Measurements from ENCODE around the gene STARD8.

- TF ChIP-seq BACH2 (CRISPR knock-in tag; IDR thresholded peaks at IDR 0.05; ENCODE audit: borderline replicate concordance) (no peak), ZFP3 (CRISPR knock-in tag; IDR thresholded peaks at IDR 0.05) (no peak), PPARA (CRISPR knock-in tag; IDR thresholded peaks at IDR 0.05; ENCODE audit: borderline replicate concordance) (no peak), OSR1 (CRISPR knock-in tag; IDR thresholded peaks at IDR 0.05) (no peak), ZFP30 (CRISPR knock-in tag; IDR thresholded peaks at IDR 0.05) (no peak), TOX (CRISPR knock-in tag; IDR thresholded peaks at IDR 0.05; ENCODE audit: borderline replicate concordance) (no peak), SNAI2 (CRISPR knock-in tag; IDR thresholded peaks at IDR 0.05) (no peak), ESRRG (CRISPR knock-in tag; IDR thresholded peaks at IDR 0.05) (no peak), ARNTL (CRISPR knock-in tag; IDR thresholded peaks at IDR 0.05; ENCODE audit: borderline replicate concordance, low read depth) (no peak), ZNF70 (CRISPR knock-in tag; IDR thresholded peaks at IDR 0.05) (no peak), ZNF565 (CRISPR knock-in tag; conservative IDR thresholded peaks at IDR 0.05; ENCODE audit: low read depth) (no peak)
- TF ChIP-seq, protein P1, sequence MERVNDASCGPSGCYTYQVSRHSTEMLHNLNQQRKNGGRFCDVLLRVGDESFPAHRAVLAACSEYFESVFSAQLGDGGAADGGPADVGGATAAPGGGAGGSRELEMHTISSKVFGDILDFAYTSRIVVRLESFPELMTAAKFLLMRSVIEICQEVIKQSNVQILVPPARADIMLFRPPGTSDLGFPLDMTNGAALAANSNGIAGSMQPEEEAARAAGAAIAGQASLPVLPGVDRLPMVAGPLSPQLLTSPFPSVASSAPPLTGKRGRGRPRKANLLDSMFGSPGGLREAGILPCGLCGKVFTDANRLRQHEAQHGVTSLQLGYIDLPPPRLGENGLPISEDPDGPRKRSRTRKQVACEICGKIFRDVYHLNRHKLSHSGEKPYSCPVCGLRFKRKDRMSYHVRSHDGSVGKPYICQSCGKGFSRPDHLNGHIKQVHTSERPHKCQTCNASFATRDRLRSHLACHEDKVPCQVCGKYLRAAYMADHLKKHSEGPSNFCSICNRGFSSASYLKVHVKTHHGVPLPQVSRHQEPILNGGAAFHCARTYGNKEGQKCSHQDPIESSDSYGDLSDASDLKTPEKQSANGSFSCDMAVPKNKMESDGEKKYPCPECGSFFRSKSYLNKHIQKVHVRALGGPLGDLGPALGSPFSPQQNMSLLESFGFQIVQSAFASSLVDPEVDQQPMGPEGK (CRISPR knock-in tag; IDR thresholded peaks at IDR 0.05; ENCODE audit: borderline replicate concordance) = no peak
- TF ChIP-seq, protein P2, sequence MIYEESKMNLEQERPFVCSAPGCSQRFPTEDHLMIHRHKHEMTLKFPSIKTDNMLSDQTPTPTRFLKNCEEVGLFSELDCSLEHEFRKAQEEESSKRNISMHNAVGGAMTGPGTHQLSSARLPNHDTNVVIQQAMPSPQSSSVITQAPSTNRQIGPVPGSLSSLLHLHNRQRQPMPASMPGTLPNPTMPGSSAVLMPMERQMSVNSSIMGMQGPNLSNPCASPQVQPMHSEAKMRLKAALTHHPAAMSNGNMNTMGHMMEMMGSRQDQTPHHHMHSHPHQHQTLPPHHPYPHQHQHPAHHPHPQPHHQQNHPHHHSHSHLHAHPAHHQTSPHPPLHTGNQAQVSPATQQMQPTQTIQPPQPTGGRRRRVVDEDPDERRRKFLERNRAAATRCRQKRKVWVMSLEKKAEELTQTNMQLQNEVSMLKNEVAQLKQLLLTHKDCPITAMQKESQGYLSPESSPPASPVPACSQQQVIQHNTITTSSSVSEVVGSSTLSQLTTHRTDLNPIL (CRISPR knock-in tag; IDR thresholded peaks at IDR 0.05; ENCODE audit: low read depth) = no peak
- TF ChIP-seq, protein P3, sequence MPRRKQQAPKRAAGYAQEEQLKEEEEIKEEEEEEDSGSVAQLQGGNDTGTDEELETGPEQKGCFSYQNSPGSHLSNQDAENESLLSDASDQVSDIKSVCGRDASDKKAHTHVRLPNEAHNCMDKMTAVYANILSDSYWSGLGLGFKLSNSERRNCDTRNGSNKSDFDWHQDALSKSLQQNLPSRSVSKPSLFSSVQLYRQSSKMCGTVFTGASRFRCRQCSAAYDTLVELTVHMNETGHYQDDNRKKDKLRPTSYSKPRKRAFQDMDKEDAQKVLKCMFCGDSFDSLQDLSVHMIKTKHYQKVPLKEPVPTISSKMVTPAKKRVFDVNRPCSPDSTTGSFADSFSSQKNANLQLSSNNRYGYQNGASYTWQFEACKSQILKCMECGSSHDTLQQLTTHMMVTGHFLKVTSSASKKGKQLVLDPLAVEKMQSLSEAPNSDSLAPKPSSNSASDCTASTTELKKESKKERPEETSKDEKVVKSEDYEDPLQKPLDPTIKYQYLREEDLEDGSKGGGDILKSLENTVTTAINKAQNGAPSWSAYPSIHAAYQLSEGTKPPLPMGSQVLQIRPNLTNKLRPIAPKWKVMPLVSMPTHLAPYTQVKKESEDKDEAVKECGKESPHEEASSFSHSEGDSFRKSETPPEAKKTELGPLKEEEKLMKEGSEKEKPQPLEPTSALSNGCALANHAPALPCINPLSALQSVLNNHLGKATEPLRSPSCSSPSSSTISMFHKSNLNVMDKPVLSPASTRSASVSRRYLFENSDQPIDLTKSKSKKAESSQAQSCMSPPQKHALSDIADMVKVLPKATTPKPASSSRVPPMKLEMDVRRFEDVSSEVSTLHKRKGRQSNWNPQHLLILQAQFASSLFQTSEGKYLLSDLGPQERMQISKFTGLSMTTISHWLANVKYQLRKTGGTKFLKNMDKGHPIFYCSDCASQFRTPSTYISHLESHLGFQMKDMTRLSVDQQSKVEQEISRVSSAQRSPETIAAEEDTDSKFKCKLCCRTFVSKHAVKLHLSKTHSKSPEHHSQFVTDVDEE (CRISPR knock-in tag; IDR thresholded peaks at IDR 0.05) = no peak
These were observed 72.6 kb downstream of the STARD8 start for GRCh38 chrX:68719904-68720614.
